Activated CD4-positive, alpha-beta T cell treated with anti-CD3 and anti-CD28 coated beads, Interleukin-2, amount 50 U/mL, for 16 hours (primary cell): ENCODE results near the gene OR51M1.
A peak's percentile ranks its signal among the peaks of the same experiment; 100 is the strongest.
"Not testable (repeated sequence)": the region's sequence is repeated elsewhere in the genome, so short reads cannot be mapped to it uniquely, and the experiment has no call there.

Experiments used
- DNase-seq: peaks from one replicate; pipeline ENCODE4 v3.0.0-alpha.2; 2020

The OR51M1 gene, protein sequence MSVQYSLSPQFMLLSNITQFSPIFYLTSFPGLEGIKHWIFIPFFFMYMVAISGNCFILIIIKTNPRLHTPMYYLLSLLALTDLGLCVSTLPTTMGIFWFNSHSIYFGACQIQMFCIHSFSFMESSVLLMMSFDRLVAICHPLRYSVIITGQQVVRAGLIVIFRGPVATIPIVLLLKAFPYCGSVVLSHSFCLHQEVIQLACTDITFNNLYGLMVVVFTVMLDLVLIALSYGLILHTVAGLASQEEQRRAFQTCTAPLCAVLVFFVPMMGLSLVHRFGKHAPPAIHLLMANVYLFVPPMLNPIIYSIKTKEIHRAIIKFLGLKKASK

DNA sequence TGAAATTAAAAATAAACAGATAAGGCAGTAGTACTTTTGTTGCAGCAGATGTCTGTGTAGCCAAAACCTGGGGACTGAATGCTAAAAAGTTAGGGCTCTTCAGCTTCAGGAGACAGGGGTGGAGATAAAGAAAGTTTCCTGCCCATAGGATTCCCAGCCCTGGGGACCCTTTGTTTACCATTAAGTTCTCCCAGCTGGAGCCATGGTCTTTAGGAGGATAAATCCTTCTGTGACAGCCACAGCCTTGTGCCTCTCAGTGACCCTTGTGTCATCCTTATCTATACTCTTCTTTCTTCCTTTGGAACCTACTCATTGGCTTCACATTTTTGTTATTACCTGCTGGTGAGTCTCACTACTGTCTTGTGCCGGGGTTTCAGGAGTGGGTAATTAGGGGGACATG, at the start of gene OR51M1:
Gene OR51M1, plus strand, starts transcription at position 237 of the 400 bp plus-strand sequence. CDS start 5,587 bp downstream, outside the sequence.
- no peak for DNase-seq

GRCh38 chr11:5335170-5335569, 48.4 kb upstream of the OR51M1 start:
- no peak for DNase-seq

DNA sequence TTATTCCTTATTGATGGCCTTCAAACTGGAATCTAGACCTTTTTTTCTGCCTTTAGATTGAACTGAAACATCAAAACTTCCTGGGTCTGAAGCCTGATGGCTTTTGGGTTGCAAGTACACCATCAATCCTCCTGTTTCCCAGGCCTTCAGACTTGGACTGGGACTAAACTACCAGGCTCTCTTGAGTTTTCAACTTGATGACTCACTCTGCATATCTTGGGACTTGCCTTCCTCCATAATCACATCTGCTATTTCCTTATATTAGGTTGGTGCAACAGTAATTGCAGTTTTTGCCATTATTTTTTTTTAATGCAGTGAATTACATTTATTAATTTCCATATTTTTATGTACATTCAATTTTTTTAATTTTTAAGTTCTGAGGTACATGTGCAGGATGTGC, 47.3 kb upstream of the OR51M1 start:
- no peak for DNase-seq

GRCh38 chr11:5337253-5337652, 46.4 kb upstream of the OR51M1 start:
- DNase-seq: not testable (repeated sequence)

- no peak for DNase-seq
These were observed 43.8 kb upstream of the OR51M1 start for GRCh38 chr11:5339771-5340322.

DNA sequence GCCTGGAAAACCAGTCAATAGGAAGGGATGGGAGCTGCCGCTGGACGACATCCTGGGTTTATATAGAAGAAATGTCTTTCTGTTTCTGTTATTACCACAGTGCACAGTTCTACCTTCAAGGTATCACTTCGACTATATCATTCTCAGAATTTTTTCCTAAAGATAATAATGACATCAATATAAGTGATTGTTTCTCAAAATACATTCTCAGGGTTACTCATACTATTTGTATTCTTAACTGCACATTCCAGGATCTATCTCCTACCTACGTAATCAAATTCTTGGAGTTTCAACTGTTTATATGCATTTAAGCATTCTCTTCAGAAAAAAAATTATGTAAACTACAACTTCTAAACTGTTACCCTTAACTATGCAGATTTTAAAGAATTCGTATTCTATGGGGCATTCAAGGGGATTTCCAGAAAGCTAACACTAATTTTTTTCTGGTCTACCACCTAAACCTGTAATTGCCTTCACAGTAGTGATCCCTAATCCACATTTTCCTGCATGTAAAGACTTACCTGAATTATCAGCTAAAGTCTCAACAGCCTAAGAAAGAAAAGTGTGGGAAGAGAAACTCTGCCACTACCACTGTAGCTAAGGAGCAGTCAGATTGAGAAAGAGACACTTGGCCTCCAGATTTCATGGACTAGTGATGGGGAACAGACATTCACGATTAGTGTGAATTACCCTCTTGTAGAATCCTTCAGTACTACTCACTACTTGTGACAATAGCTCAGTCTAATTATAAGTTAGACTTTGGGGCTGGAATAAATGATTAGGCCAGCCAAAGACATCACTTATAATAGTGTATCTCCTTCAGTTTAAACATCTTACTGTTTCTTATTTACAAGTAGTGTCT, 39.9 kb upstream of the OR51M1 start, which contains the start of gene OR51B5:
Gene OR51B5, minus strand, starts transcription at position 51 of the 862 bp plus-strand sequence. Its CDS starts 0 bp downstream, at position 51.
- no peak for DNase-seq

GRCh38 chr11:5345831-5346230, 37.8 kb upstream of the OR51M1 start:
- DNase-seq: no peak

DNA sequence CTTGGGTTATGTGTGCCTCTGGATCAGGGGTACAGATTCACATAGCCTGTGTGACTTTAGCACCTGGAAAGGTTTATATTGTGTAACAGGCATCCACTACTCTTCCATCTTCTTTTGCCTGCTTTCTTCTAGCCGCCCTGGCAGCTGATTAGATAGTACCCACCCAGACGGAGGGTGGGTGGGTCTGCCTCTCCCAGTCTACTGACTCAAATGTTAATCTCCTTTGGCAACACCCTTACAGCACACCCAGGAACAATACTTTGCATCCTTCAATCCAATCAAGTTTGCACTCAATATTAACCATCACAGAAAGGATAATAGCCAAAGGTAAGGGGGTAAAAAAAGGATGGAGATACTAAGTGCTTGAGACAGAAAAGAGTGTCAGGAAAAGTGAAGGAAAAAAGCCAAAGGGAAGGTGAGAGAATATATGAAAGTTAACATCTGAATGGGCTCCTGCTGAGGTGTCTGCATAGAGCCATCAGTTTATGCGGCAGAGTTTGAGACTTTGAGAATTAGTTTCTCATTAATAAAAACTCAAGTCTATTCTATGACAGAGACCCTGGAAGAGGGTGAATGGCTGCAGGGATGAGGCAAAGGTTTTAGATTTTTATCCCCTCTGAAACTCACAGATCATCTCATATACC, 34.9 kb upstream of the OR51M1 start:
- no peak for DNase-seq

DNA sequence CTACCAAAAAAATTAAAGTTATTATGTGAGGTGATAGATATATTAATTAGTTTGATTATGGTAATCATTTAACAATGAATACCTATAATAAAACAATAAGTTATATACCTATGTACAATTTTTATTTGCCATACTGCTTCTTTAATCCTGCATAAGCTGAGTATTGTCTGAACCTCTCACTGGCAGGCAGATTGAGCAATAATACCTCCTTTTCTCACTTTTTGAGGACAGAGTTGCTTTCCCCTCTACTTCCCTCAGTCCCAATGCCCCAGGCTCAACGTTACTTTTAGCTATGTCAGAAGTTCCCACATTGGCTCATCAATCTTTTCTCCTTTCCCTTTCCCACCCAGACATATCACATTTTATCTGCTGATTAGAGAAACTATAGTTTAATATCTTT, 34.1 kb upstream of the OR51M1 start:
- no peak for DNase-seq

DNA sequence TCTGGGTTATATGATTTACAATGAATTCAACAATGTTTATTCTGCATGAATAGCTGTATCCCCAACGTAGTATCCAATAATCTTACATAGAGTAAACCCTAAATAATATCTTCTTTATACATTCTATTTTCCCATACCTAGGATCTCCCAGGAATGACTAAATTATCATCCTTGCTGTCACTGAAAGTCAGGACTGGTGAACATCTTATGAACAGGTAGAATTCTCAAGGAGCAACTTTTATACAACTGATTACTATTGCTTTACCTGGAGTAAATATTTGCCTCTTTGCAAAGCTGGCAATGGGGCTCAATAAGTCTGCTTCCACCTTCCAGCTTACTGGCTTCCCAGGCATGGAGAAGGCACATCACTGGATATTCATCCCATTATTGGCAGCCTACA, 32.4 kb upstream of the OR51M1 start, which contains the start of gene OR51B6:
Gene OR51B6, plus strand, starts transcription at position 301 of the 400 bp plus-strand sequence. Its CDS starts 0 bp downstream, at position 301.
- DNase-seq: no peak

DNA sequence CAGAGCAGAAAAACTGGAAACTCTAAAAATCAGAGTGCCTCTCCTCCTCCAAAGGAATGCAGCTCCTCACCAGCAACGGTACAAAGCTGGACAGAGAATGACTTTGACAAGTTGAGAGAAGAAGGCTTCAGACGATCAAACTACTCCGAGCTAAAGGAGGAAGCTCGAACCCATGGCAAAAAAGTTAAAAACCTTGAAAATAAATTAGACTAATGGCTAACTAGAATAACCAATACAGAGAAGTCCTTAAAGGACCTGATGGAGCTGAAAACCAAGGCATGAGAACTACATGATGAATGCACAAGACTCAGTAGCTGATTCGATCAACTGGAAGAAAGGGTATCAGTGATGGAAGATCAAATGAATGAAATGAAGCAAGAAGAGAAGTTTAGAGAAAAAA, 27.6 kb upstream of the OR51M1 start:
- DNase-seq: not testable (repeated sequence)

DNA sequence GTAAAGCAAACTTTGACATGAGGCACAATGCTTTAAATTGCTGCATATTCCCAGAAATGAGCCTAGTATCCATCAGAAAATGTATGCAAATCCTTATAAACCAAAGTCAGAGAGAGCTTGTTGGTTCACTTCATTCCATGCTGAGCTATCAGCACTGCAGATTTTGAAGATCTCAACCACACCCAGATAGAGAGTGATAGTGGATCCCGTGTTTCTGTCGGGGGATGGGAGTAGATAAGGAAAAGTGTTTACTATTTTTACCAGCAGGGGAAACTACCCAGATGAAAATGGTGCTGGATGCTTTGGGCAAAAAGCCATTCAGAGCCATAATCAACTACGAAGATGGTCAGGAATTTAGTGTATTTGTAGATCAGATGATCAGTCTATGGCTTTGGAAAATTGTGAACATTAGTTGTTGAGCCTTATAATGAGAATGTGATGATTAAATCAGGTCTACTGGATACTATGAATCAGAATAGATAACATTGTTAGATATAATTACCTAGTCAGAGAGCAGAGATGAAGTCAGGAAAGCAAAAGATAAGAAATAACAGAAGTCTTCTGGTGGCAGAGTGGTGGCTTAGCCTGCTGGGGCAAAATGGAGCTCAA, 21.5 kb upstream of the OR51M1 start:
- no peak for DNase-seq

- no peak for DNase-seq
These were observed 19.9 kb upstream of the OR51M1 start for GRCh38 chr11:5363679-5364078.

DNA sequence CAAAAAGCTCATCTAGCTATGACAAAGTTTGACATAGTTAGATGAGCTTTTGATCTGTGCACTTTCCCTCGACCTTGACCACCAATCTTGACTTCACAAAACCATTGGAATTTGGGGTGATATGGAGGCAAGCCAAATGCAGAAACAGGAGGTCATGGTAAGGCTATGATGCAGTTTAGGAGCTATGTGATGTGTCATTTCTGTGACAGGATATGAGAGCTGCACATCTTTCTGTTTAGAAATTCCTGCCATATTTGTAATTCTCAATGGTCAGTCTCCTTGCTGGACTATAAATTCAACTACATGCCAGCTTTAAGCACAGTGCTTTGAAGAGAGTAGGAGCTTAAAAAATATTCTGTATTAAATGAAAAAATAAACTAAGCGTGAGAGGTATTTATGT, 19.4 kb upstream of the OR51M1 start:
- DNase-seq: no peak

DNA sequence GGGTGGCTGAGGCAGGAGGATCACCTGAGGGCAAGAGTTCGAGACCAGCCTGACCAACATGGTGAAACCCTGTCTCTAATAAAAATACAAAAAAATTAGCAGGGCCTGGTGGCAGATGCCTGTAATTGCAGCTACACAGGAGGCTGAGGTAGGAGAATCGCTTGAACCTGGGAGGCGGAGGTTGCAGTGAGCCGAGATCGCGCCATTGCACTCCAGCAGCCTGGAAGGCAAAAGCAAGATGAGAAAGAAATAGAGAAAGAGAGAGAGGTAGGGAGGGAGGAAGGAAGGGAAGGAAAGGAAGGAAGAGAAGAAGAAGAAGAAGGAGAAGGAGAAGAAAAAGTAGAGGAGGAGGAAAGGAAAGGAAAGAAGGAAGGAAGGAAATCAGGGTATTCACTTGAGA, 17.2 kb upstream of the OR51M1 start:
- DNase-seq: not testable (repeated sequence)

DNA sequence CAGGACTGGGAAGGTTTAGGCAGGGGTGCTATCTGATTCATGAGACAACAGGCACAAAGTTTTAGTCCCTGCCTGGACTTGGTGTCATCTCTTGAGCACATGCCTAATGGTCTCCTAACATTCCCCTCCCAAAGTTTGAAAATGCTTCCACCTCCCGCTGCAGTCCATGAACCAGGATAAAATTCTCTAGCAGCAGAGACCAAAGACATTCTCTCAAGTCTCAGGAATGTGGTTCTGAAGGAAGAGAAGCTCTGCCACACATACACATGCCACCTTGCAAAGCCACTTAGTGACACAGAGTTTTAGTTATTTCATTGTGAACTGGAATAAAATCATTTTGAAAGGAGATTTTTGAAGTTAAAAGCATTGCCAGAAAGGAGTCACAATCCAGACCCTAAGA, 16.8 kb upstream of the OR51M1 start:
- no peak for DNase-seq

GRCh38 chr11:5367448-5368074, 16.1 kb upstream of the OR51M1 start:
- no peak for DNase-seq

DNA sequence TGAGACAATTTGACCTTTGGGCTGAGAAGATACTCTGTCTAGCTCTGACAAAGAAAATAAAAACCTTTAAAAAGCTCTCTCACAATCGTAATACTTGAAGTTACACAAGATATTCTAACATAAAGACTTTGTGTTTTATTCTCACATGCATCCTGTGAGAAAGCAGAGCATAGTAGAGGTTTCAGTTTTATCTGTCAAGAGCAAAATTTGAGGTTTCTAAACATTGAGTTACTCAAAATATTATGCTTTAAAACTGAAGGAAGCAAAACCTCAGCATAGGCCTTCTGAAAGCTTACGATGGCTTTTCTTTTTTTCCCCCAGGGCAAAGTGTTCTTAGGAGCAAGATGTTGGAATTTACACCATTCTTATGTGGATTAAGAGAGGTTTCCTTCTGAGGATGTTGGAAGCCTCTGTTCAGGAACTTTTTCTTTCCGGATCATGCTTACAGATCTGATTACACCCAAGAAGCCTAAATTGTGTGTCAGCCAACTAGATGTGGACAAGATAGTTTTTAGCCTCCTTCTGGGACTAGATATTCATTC, 15.0 kb upstream of the OR51M1 start:
- no peak for DNase-seq

DNA sequence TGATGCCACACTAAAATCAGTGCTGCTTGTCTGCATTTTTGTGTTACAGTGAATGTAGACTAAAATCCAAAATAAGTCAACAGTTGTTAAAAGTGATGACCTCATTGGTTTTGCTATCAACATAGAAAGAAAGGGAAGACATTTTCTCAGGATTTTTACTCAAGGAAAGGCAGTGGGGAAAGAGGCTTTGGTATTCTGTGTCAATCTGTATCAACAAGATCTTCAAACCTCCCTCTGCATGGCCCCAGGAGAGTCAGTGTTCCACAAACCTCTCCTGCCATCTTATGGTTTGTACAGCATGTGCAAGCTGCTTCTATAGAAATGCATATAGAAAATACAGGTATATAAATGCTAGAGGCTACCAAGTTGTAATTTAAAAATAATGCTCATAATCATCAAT, 13.8 kb upstream of the OR51M1 start:
- no peak for DNase-seq

- peak; percentile 46 for DNase-seq
These were observed 2.8 kb upstream of the OR51M1 start for GRCh38 chr11:5380740-5381342.

- no peak for DNase-seq
These were observed 723 bp downstream of the OR51M1 start for GRCh38 chr11:5384335-5384734.
